DND-41 (cell line): Measurements from ENCODE around the gene NRXN3.

Experiments
- ATAC-seq: fragments of 200-7000 bp; cut with Tn5 transposase; 3 replicates; pipeline ENCODE4 v1.9.1; 2021; ENCODE audit warnings: low read depth; ENCODE audit not compliant: insufficient read depth
- DNase-seq: peaks from one replicate; pipeline ENCODE4 v3.0.0-alpha.2; 2020
- H2AFZ ChIP-seq: 2 replicates; pipeline ENCODE4 v1.6.0; 2012; ENCODE audit warnings: low read depth, low read length
- H3K27ac ChIP-seq: 2 replicates; pipeline ENCODE4 v1.5.1; 2012; ENCODE audit warnings: low read length, inconsistent platforms
- H3K27me3 ChIP-seq: fragments of 200-600 bp; sonication (generic); 2 replicates; pipeline ENCODE4 v1.6.0; 2012; ENCODE audit warnings: low read length, mild to moderate bottlenecking, inconsistent platforms; ENCODE audit not compliant: insufficient read depth, poor library complexity
- H3K36me3 ChIP-seq: 2 replicates; pipeline ENCODE4 v1.5.1; 2012; ENCODE audit warnings: low read length, inconsistent platforms; ENCODE audit not compliant: insufficient read depth
- H3K4me1 ChIP-seq: 2 replicates; pipeline ENCODE4 v1.5.1; 2012; ENCODE audit warnings: mild to moderate bottlenecking, low read length; ENCODE audit not compliant: insufficient read depth
- H3K4me2 ChIP-seq: 2 replicates; pipeline ENCODE4 v1.6.0; 2012; ENCODE audit warnings: mild to moderate bottlenecking, moderate library complexity, low read length, inconsistent platforms; ENCODE audit not compliant: insufficient read depth
- H3K4me3 ChIP-seq, 2 experiments: fragments of 200-600 bp in 1 of 2; shearing (Covaris generic) in 1 of 2; 2 replicates each; pipeline ENCODE4 v1.5.1; 2012 to 2016; ENCODE audit warnings: inconsistent platforms in 2 of 2, low read length in 2 of 2, mild to moderate bottlenecking in 2 of 2, low read depth in 1 of 2, moderate library complexity in 1 of 2
- H3K79me2 ChIP-seq: 2 replicates; pipeline ENCODE4 v1.6.0; 2012; ENCODE audit warnings: low read length, inconsistent platforms; ENCODE audit not compliant: insufficient read depth
- H3K9ac ChIP-seq: 2 replicates; pipeline ENCODE4 v1.6.0; 2012; ENCODE audit warnings: low read depth, mild to moderate bottlenecking, inconsistent platforms, low read length, moderate library complexity
- H3K9me3 ChIP-seq: 2 replicates; pipeline ENCODE4 v1.5.1; 2012; ENCODE audit warnings: low read length, moderate library complexity, mild to moderate bottlenecking, inconsistent platforms; ENCODE audit not compliant: insufficient read depth, severe bottlenecking
- H4K20me1 ChIP-seq: 2 replicates; pipeline ENCODE4 v1.6.0; 2012; ENCODE audit warnings: low read length; ENCODE audit not compliant: insufficient read depth
- EZH2 ChIP-seq: IDR thresholded peaks from 3 replicates; pipeline ENCODE4 v1.6.1; 2012; ENCODE audit warnings: borderline replicate concordance, low read depth, mild to moderate bottlenecking, moderate library complexity, low read length, inconsistent platforms; ENCODE audit not compliant: severe bottlenecking
- TF ChIP-seq, protein P1 (sequence below): IDR thresholded peaks from 2 replicates; pipeline ENCODE4 v1.5.1; 2012; ENCODE audit warnings: borderline replicate concordance, low read length, moderate library complexity, mild to moderate bottlenecking; ENCODE audit not compliant: poor library complexity, severe bottlenecking; ENCODE audit errors: extremely low read depth

NRXN3 gene

DNA sequence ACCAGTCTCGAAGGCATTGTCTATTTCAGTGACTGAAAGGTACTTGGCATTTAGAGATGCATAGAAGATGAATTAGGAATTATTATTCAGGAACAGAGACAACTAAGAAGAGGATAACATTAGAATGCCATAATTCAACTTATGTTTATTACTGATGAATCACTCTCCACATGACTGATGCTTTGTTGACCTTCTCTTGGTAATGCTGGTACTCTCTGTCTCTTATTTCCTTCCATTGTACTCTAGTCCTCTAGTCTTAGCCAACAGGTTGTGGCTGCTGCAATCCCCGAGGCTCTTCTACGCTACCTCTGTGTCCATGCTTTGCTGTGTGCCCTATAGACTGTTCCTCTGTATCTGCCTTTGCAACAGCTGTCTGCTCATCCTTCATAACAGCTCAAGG lies 652.9 kb downstream of the NRXN3 start:
- H3K4me2 ChIP-seq: no peak overlapping the region
- no peaks in the 10 kb centered on the region for H4K20me1 ChIP-seq
- no peak overlapping the region for H3K9ac ChIP-seq
- DNase-seq (no peak), ATAC-seq (no peak)
- H3K4me3 ChIP-seq: no peak overlapping the region
- TF ChIP-seq, protein P1, sequence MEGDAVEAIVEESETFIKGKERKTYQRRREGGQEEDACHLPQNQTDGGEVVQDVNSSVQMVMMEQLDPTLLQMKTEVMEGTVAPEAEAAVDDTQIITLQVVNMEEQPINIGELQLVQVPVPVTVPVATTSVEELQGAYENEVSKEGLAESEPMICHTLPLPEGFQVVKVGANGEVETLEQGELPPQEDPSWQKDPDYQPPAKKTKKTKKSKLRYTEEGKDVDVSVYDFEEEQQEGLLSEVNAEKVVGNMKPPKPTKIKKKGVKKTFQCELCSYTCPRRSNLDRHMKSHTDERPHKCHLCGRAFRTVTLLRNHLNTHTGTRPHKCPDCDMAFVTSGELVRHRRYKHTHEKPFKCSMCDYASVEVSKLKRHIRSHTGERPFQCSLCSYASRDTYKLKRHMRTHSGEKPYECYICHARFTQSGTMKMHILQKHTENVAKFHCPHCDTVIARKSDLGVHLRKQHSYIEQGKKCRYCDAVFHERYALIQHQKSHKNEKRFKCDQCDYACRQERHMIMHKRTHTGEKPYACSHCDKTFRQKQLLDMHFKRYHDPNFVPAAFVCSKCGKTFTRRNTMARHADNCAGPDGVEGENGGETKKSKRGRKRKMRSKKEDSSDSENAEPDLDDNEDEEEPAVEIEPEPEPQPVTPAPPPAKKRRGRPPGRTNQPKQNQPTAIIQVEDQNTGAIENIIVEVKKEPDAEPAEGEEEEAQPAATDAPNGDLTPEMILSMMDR: no peak
- H3K36me3 ChIP-seq: no peaks in the 10 kb centered on the region
- no peaks in the 10 kb centered on the region for H3K27me3 ChIP-seq
- no peak overlapping the region for H2AFZ ChIP-seq
- H3K79me2 ChIP-seq: no peaks in the 10 kb centered on the region
- peaks cover 1% of the 10 kb centered on the region for H3K9me3 ChIP-seq
- no peak overlapping the region for H3K27ac ChIP-seq
- no peaks in the 10 kb centered on the region for H3K4me1 ChIP-seq

GRCh38 chr14:78823516-78823915 lies 653.3 kb downstream of the NRXN3 start:
- Histone ChIP-seq H3K9me3 (peaks cover 2% of the 10 kb centered on the region), H3K9ac (no peak overlapping the region), H3K4me2 (no peak overlapping the region), H3K4me3 (no peak overlapping the region), H2AFZ (no peak overlapping the region), H3K79me2 (no peaks in the 10 kb centered on the region), H3K36me3 (no peaks in the 10 kb centered on the region), H3K27me3 (no peaks in the 10 kb centered on the region), H3K4me1 (no peaks in the 10 kb centered on the region), H3K27ac (no peak overlapping the region), H4K20me1 (no peaks in the 10 kb centered on the region)
- no peak for ATAC-seq
- TF ChIP-seq, protein P1: no peak
- TF ChIP-seq EZH2: no peak
- DNase-seq: no peak

GRCh38 chr14:78829274-78829673 lies 659.1 kb downstream of the NRXN3 start:
- Histone ChIP-seq H3K4me1 (no peaks in the 10 kb centered on the region), H3K36me3 (no peaks in the 10 kb centered on the region), H2AFZ (no peak overlapping the region), H3K79me2 (no peaks in the 10 kb centered on the region), H3K4me2 (no peak overlapping the region), H3K27me3 (no peaks in the 10 kb centered on the region), H3K9me3 (peaks cover 2% of the 10 kb centered on the region), H3K9ac (no peak overlapping the region), H4K20me1 (no peaks in the 10 kb centered on the region), H3K27ac (no peak overlapping the region), H3K4me3 (no peak overlapping the region)
- no peak for TF ChIP-seq EZH2
- TF ChIP-seq, protein P1: no peak
- no peak for ATAC-seq
- no peak for DNase-seq

DNA sequence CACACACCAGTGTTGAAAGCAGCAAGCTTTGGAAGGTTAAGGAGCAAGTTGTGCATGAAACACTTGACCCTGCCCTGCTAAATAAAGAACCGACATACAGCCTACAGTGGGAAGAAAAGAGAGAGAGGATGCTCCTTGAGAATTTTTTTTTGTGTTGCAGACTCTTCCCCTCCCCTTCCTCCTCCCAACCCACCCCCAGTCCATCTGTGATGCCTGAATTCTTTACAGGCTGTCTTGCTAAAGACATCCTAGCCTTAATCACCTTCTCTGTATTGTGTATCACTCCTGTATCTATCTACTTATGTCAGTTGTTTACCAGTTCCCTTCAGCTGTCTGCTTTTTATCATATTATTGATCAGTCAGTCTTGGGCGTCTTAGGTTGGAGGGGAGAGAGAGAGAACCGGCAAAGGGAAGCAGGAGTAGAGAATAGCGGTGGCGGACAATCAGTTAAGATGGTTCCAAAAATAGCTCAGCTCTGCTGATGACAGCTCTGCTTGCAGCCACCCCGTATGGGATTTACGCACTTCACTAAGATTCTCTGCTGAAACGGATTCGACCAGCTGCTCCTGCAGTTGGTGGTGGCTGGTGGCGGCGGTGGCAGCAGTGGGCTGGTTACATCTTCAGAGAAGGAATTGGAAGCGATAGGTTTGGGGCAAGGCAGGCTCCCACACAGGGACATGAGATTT lies 664.7 kb downstream of the NRXN3 start:
- DNase-seq: no peak
- no peak overlapping the region for H3K27ac ChIP-seq
- ATAC-seq: no peak
- H3K27me3 ChIP-seq: no peaks in the 10 kb centered on the region
- H3K4me1 ChIP-seq: no peaks in the 10 kb centered on the region
- no peak overlapping the region for H3K9ac ChIP-seq
- no peak overlapping the region for H3K4me2 ChIP-seq
- H4K20me1 ChIP-seq: no peaks in the 10 kb centered on the region
- H3K36me3 ChIP-seq: no peaks in the 10 kb centered on the region
- TF ChIP-seq, protein P1: no peak
- no peak for TF ChIP-seq EZH2
- H3K4me3 ChIP-seq: no peak overlapping the region
- no peaks in the 10 kb centered on the region for H3K79me2 ChIP-seq
- H3K9me3 ChIP-seq: no peaks in the 10 kb centered on the region
- H2AFZ ChIP-seq: no peak overlapping the region
